ENCODE results near the gene ABR.

DNA sequence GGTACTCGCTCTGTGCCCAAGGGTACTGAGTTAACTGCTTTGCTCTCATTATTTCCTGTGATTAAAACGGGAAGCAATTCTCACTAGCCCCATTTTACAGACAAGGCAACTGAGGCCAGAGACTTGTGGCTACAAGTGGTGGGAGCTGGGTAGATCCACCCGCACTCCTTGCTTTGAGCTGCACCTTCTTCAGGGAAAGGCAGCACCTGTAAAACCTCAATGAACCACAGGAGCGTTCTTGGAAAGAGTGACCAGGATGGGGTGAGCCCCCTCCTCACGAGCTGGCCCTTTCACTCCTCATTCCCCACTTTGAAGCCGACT, 102.8 kb downstream of the ABR start:
- TF ChIP-seq, protein P1, sequence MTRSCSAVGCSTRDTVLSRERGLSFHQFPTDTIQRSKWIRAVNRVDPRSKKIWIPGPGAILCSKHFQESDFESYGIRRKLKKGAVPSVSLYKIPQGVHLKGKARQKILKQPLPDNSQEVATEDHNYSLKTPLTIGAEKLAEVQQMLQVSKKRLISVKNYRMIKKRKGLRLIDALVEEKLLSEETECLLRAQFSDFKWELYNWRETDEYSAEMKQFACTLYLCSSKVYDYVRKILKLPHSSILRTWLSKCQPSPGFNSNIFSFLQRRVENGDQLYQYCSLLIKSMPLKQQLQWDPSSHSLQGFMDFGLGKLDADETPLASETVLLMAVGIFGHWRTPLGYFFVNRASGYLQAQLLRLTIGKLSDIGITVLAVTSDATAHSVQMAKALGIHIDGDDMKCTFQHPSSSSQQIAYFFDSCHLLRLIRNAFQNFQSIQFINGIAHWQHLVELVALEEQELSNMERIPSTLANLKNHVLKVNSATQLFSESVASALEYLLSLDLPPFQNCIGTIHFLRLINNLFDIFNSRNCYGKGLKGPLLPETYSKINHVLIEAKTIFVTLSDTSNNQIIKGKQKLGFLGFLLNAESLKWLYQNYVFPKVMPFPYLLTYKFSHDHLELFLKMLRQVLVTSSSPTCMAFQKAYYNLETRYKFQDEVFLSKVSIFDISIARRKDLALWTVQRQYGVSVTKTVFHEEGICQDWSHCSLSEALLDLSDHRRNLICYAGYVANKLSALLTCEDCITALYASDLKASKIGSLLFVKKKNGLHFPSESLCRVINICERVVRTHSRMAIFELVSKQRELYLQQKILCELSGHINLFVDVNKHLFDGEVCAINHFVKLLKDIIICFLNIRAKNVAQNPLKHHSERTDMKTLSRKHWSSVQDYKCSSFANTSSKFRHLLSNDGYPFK (CRISPR knock-in tag; IDR thresholded peaks at IDR 0.05; ENCODE audit: borderline replicate concordance): no peak
- TF ChIP-seq ELK4 (CRISPR knock-in tag; IDR thresholded peaks at IDR 0.05; ENCODE audit: borderline replicate concordance) (no peak), ESRRA (CRISPR knock-in tag; IDR thresholded peaks at IDR 0.05; ENCODE audit: low read depth) (no peak), STAG1 (CRISPR knock-in tag; IDR thresholded peaks at IDR 0.05) (no peak)
